IPS-20b (cell line): ENCODE measurements around the gene PUS7L.

ENCODE experiments used
- H3K27ac ChIP-seq: one replicate; pipeline ENCODE4 v1.5.1; 2013; ENCODE audit warnings: low read length
- H3K27me3 ChIP-seq: 2 replicates; pipeline ENCODE4 v1.6.1; 2013; ENCODE audit warnings: mild to moderate bottlenecking, low read length, inconsistent platforms; ENCODE audit not compliant: insufficient read depth
- H3K36me3 ChIP-seq: 2 replicates; pipeline ENCODE4 v1.6.1; 2013; ENCODE audit warnings: low read depth, mild to moderate bottlenecking, inconsistent platforms, low read length, moderate library complexity; ENCODE audit not compliant: insufficient read depth
- H3K4me1 ChIP-seq: 2 replicates; pipeline ENCODE4 v1.6.1; 2013; ENCODE audit warnings: mild to moderate bottlenecking, control low read depth, inconsistent platforms, low read length, moderate library complexity; ENCODE audit not compliant: insufficient read depth
- H3K4me3 ChIP-seq: 2 replicates; pipeline ENCODE4 v1.5.1; 2013; ENCODE audit warnings: mild to moderate bottlenecking, low read length, inconsistent platforms
- H3K9ac ChIP-seq: 2 replicates; pipeline ENCODE4 v1.6.1; 2013; ENCODE audit warnings: low read depth, mild to moderate bottlenecking, inconsistent platforms, low read length, moderate library complexity
- H3K9me3 ChIP-seq: 2 replicates; pipeline ENCODE4 v1.6.1; 2013; ENCODE audit warnings: mild to moderate bottlenecking, low read depth, low read length, inconsistent platforms; ENCODE audit not compliant: insufficient read depth

The PUS7L gene

DNA sequence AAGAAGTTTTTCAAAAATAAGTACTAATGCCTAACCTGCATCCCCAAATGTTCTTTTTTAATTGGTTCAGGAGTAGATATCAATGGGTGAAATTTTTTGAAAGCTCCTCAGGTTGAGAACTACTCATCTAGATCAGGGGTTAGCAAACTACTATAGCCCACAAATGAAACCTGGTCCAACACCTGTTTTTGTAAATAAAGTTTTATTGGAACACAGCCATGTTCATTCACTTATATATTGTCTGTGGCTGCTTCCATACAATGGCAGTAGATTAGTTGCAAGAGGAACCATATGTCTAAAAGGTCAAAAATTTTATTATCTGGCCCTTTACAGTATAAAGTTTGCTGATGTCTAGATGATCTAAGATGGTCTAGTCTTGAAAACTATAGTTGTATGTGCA is 13.8 kb downstream of the PUS7L start:
- no peak overlapping the region for H3K4me3 ChIP-seq
- H3K27me3 ChIP-seq = no peaks in the 10 kb centered on the region
- no peak overlapping the region for H3K27ac ChIP-seq
- no peaks in the 10 kb centered on the region for H3K9me3 ChIP-seq
- H3K9ac ChIP-seq = no peak overlapping the region
- H3K4me1 ChIP-seq = no peaks in the 10 kb centered on the region
- peaks cover 50% of the 10 kb centered on the region for H3K36me3 ChIP-seq

DNA sequence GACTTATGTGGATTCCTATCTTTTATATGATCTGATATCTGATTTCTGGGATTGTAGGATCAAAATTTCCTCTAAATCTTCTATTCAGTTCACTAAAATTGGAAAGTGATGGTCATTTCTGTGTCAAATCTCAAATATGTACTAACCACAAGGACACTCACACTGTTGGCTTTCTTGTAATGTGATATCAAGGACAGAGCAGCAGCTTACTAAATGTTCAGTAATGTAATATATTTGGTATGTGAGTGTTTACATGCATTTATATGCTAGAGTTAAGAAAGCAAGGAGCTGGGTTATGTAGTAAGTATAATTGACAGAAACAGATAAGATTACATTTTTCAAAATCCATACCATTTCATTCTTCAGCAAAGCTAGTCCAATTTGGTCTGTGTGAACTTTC is 16.5 kb downstream of the PUS7L start:
- H3K9ac ChIP-seq = no peak overlapping the region
- no peaks in the 10 kb centered on the region for H3K4me1 ChIP-seq
- no peak overlapping the region for H3K27ac ChIP-seq
- H3K9me3 ChIP-seq = no peaks in the 10 kb centered on the region
- H3K36me3 ChIP-seq = peaks cover 58% of the 10 kb centered on the region
- no peak overlapping the region for H3K4me3 ChIP-seq
- no peaks in the 10 kb centered on the region for H3K27me3 ChIP-seq

DNA sequence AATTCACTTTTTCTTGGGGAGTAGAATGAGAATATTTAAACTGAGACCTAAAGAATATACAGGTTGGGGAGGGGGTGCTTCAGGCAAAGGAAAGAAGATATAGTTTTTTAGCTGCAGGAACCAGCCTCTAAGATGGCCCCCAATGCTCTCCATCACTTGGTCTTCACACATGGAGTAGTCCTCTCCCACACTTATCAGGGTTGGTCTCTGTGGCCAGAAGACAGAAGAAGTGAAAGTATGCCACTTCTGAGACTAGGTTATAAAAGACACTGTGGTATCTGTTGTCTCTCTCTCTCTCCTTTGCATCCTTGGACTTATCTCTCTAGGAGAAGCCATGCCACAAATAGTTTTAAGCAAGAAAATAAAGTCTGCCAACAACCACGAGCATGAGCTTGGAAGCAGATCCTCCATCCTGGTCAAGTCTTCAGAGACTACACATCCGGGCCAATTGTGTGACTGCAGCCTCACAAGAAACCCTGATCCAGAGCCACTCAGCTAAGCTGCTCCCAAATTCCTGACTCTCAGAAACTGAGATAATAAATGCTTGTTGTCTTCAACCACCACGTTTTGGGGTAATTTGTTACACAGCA is 18.0 kb downstream of the PUS7L start:
- no peaks in the 10 kb centered on the region for H3K4me1 ChIP-seq
- H3K27me3 ChIP-seq = no peaks in the 10 kb centered on the region
- no peak overlapping the region for H3K4me3 ChIP-seq
- H3K9me3 ChIP-seq = no peaks in the 10 kb centered on the region
- no peak overlapping the region for H3K27ac ChIP-seq
- H3K9ac ChIP-seq = no peak overlapping the region
- peaks cover 63% of the 10 kb centered on the region for H3K36me3 ChIP-seq

DNA sequence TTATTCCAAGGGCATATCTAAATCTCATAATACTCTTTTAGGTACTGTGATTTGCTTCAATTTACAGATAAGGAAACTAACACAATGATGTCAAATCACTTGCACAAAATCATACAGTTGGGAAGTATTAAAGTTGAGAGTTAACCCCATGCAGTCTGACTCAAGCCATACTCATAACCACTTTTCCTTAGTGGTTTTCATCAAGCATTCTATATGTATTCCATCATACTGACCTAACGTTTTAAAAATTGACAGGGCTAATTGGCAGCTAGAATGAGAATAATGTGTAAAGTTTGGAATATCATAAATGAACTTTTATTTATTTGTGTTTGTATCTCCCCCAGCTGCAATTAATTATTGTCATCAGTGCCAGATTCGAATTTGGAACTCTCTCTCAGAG is 20.9 kb downstream of the PUS7L start:
- H3K36me3 ChIP-seq = peaks cover 52% of the 10 kb centered on the region
- no peaks in the 10 kb centered on the region for H3K27me3 ChIP-seq

DNA sequence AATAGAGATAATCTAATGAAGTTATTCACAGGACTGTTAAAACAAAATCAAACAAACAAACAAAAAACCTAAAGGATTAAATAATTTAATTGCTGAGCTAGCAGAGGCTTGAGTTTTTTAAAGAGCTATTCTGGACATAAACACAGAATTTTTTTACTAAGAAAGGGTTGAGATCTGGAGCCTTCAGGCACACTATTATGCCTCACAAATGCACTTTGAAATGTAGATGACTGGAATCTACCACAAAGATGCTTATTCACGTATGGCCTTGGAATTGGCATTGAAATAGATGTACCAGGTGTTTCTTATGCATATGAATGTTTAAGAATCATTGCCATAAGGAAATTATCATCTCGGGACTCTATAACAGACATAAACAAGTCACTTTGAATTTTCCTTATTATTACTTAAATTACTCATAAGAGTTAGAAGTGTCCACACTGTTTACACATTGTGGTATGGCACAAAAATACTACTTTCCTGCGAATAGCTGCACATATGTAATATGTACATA is 21.6 kb downstream of the PUS7L start:
- Histone ChIP-seq H3K9me3 (no peaks in the 10 kb centered on the region), H3K27me3 (no peaks in the 10 kb centered on the region), H3K36me3 (peaks cover 46% of the 10 kb centered on the region), H3K4me3 (no peak overlapping the region), H3K27ac (no peak overlapping the region), H3K4me1 (no peaks in the 10 kb centered on the region), H3K9ac (no peak overlapping the region)

More for the DNA sequence above, 20.9 kb downstream of the PUS7L start:
- Histone ChIP-seq H3K4me1 (no peaks in the 10 kb centered on the region), H3K9me3 (no peaks in the 10 kb centered on the region), H3K9ac (no peak overlapping the region), H3K27ac (no peak overlapping the region), H3K4me3 (no peak overlapping the region)

DNA sequence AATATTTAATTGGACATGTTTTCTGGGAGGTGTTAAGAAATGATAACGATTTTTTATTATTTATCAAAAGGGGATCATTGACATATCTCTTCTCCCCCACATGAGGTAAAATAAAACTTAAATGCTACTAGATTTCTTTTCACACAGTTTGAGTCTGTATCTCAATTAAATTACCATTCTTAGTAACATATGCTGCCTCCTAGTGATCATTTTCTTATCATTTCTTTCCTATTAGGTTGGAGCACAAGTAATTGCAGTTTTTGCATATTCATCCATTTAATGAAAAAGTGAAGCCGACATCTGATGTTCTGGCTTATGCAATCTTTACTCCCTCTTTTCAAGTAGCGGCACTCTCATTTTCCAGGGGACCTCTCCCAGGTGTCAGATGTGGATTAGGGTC is 24.9 kb downstream of the PUS7L start:
- no peaks in the 10 kb centered on the region for H3K27me3 ChIP-seq
- H3K27ac ChIP-seq = no peak overlapping the region
- peaks cover 52% of the 10 kb centered on the region for H3K36me3 ChIP-seq
- no peak overlapping the region for H3K4me3 ChIP-seq
- H3K9ac ChIP-seq = no peak overlapping the region
- H3K4me1 ChIP-seq = no peaks in the 10 kb centered on the region
- no peaks in the 10 kb centered on the region for H3K9me3 ChIP-seq

DNA sequence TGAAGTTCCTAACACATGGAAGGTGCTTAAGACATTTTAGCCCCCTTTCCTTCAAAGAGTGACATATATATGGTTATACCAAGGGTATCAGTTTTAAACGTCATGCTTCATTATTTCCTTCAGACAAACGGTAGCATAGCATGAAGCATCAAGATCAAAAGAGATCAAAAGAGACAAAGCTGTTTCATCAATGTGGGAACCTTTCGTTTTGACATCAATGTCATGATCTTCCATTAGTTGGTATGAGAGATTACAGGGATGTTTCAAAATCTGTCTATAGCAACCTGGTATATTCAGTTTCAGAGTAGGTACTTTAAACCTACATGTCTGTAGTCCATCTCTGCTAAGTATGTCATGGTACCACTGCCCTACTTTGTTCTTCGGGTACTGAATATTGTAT is 28.3 kb downstream of the PUS7L start:
- Histone ChIP-seq H3K4me1 (no peaks in the 10 kb centered on the region), H3K27me3 (no peaks in the 10 kb centered on the region), H3K36me3 (peaks cover 35% of the 10 kb centered on the region), H3K4me3 (no peak overlapping the region), H3K9me3 (no peaks in the 10 kb centered on the region), H3K9ac (no peak overlapping the region), H3K27ac (no peak overlapping the region)

DNA sequence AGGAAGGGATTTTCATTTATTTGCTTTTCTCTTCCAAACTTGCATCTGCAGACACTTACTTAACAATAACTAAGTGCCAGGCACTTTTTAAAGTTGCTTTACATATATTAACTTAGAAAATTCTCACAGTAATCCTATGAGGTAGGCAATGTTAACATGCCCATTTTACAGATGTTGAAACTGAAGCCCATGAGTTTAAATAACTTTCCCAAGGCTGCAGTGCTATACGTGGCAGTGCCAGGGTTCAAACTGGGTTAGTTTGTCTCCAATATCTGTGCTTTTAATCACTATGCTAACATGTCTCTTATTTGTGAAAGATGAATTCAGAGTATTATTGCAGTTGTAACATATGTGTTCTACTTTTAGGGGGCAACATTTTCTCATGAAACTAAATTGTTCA is 29.9 kb downstream of the PUS7L start:
- no peak overlapping the region for H3K9ac ChIP-seq
- H3K4me1 ChIP-seq = peaks cover 1% of the 10 kb centered on the region; the same call in 1 of the 2 replicates
- no peak overlapping the region for H3K27ac ChIP-seq
- peaks cover 24% of the 10 kb centered on the region for H3K36me3 ChIP-seq
- H3K9me3 ChIP-seq = no peaks in the 10 kb centered on the region
- H3K27me3 ChIP-seq = no peaks in the 10 kb centered on the region
- H3K4me3 ChIP-seq = no peak overlapping the region

DNA sequence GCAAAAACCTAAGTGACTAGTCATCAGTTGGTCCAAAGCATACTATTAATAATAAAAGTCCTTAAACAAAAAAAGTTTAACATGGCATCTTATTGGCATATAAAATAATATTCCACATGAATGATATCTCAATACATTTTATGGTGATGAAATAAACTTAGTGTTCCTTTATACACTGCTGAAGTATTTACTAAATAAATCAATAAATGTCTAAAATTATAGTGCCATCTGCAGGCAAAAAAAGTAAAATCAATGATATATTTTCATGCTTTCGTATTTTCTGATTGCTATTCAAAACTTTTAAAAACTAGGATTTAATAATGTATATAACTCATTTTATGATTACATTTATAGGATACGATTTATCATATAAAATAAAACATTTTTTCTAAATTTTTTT is 30.5 kb downstream of the PUS7L start:
- no peaks in the 10 kb centered on the region for H3K27me3 ChIP-seq
- no peak overlapping the region for H3K4me3 ChIP-seq
- H3K27ac ChIP-seq = no peak overlapping the region
- no peak overlapping the region for H3K9ac ChIP-seq
- no peaks in the 10 kb centered on the region for H3K9me3 ChIP-seq
- peaks cover 21% of the 10 kb centered on the region for H3K36me3 ChIP-seq
- H3K4me1 ChIP-seq = peaks cover 7% of the 10 kb centered on the region; the same call in 1 of the 2 replicates

DNA sequence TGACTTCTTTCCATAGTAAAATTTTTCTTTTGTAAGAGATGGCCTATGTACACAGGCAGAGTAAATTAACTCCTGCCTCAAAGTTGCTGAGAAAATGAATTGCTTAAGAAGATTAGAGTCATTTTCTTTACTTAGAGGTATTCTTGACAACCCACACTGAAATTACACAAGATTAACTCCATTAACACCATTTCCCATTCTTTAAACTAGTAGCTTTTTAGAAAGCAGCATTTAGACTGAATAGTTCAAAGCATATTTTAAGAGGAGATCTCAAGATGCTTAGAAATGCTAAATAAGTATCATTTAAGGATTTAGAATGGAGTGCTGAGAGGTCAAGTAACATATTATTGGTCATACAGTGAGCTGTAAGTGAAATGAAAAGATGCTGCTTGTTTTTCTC is 35.5 kb downstream of the PUS7L start:
- Histone ChIP-seq H3K27me3 (no peaks in the 10 kb centered on the region), H3K4me1 (peaks cover 9% of the 10 kb centered on the region; the same call in 1 of the 2 replicates), H3K9me3 (no peaks in the 10 kb centered on the region), H3K9ac (no peak overlapping the region), H3K27ac (no peak overlapping the region), H3K4me3 (0 out of 2 replicates have a peak overlapping the region, but pooled peaks have one; percentile 13), H3K36me3 (no peaks in the 10 kb centered on the region)

DNA sequence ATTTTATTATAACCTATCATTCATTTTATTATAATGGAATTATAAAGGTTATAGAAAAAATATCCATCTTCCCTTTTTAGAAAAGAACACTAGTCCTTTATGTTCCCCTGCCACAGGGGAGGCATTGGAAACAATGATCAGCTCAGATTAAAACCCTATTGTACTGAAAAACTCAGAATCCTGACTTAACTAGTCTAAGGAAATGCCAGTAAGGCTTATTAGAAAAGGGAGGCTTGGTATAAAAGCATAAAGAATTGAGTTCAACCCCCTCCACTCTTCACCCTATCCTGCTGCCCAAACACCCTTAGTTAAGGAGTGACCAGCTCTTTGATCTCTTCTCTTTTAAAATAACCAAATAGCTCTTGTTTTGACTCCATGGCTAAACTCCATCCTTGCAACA is 36.0 kb downstream of the PUS7L start:
- Histone ChIP-seq H3K27me3 (no peaks in the 10 kb centered on the region), H3K9me3 (no peaks in the 10 kb centered on the region), H3K9ac (no peak overlapping the region), H3K4me3 (no peak overlapping the region), H3K4me1 (peaks cover 9% of the 10 kb centered on the region; the same call in 1 of the 2 replicates), H3K27ac (no peak overlapping the region), H3K36me3 (no peaks in the 10 kb centered on the region)

DNA sequence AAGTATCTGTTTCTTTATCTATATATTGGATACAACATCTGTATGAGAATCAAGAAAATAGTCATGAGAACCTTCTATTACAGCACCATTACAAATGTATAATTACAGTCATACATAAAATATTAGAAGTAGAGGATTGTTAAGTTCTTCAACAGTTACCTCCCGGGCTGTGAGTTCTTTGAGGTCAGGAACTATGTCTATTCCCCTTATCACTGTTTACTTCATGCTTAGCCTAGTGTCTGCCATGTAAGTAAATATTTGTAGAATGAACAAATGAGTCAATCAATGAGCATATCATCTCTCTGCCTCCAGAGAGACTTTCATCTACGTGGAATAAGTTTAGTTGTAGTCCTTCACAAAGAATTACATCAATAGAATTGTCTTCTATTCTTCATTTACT is 47.2 kb downstream of the PUS7L start:
- H3K4me3 ChIP-seq = no peak overlapping the region
- H3K9me3 ChIP-seq = no peaks in the 10 kb centered on the region
- no peaks in the 10 kb centered on the region for H3K4me1 ChIP-seq
- no peak overlapping the region for H3K27ac ChIP-seq
- H3K9ac ChIP-seq = no peak overlapping the region
- H3K36me3 ChIP-seq = no peaks in the 10 kb centered on the region
- no peaks in the 10 kb centered on the region for H3K27me3 ChIP-seq
